ENCODE data around the gene VMP1.
A peak's percentile ranks its signal among the peaks of the same experiment; 100 is the strongest.

VMP1 gene

DNA sequence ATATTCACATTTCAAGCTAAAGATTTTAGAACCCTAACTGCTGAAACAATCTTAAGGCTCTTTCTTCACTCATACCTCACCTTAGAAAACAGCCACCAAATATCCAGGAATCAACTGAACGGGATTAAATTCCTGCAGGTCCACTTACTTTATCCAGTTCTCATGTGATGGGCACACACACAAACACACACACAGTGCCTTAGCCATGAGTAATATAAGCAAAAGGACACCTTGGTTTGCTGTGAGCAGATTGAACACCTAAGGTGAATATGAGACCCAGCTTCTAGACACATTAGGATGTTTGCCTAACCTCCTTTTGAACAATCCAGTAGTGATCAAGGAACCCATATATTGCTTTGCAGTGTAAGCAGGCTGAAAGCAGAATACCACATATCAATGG is 103.8 kb downstream of the VMP1 start:
- Histone ChIP-seq H3K36me3 (peaks cover 81% of the 10 kb centered on the region), H3K27me3 (no peaks in the 10 kb centered on the region), H3K4me1 (ENCODE audit: control insufficient read depth in 1 of 2, insufficient read depth in 1 of 2, low read depth in 1 of 2, low read length in 1 of 2) (peaks cover 0 to under 1% of the 10 kb centered on the region in 2 experiments), H3K9me3 (no peaks in the 10 kb centered on the region), H3K4me3 (ENCODE audit: low read depth in 1 of 2, low read length in 1 of 2) (no peak overlapping the region), H3K27ac (no peak overlapping the region)
- TF ChIP-seq, protein P1, sequence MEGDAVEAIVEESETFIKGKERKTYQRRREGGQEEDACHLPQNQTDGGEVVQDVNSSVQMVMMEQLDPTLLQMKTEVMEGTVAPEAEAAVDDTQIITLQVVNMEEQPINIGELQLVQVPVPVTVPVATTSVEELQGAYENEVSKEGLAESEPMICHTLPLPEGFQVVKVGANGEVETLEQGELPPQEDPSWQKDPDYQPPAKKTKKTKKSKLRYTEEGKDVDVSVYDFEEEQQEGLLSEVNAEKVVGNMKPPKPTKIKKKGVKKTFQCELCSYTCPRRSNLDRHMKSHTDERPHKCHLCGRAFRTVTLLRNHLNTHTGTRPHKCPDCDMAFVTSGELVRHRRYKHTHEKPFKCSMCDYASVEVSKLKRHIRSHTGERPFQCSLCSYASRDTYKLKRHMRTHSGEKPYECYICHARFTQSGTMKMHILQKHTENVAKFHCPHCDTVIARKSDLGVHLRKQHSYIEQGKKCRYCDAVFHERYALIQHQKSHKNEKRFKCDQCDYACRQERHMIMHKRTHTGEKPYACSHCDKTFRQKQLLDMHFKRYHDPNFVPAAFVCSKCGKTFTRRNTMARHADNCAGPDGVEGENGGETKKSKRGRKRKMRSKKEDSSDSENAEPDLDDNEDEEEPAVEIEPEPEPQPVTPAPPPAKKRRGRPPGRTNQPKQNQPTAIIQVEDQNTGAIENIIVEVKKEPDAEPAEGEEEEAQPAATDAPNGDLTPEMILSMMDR (IDR thresholded peaks at IDR 0.05), result no peak

DNA sequence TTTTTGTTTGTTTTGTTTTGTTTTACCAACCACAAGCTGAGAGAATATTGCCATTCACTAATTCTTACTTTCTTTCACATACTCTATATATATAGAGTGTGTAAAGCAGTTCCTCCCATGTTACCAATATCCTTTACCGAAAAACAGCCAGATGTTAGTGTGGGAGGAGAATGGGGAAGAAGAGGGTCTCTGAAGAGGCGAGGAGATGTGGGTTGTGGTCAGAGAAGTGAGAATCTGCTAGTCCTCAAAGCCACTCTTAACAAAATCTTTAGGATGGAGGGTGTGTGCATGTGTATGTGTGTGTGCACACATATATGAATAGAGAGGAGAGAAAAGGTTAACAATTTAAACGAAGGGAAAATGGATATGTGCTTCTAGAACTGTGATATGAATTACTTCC is 104.7 kb downstream of the VMP1 start:
- TF ChIP-seq, protein P1 (IDR thresholded peaks at IDR 0.05), result no peak
- H3K36me3 ChIP-seq, result peaks cover 87% of the 10 kb centered on the region
- no peaks in the 10 kb centered on the region for H3K9me3 ChIP-seq
- H3K27ac ChIP-seq, result no peak overlapping the region
- no peak overlapping the region for H3K4me3 ChIP-seq (ENCODE audit: low read depth in 1 of 2, low read length in 1 of 2)
- H3K4me1 ChIP-seq (ENCODE audit: control insufficient read depth in 1 of 2, insufficient read depth in 1 of 2, low read depth in 1 of 2, low read length in 1 of 2), result no peaks in the 10 kb centered on the region
- H3K27me3 ChIP-seq, result no peaks in the 10 kb centered on the region

DNA sequence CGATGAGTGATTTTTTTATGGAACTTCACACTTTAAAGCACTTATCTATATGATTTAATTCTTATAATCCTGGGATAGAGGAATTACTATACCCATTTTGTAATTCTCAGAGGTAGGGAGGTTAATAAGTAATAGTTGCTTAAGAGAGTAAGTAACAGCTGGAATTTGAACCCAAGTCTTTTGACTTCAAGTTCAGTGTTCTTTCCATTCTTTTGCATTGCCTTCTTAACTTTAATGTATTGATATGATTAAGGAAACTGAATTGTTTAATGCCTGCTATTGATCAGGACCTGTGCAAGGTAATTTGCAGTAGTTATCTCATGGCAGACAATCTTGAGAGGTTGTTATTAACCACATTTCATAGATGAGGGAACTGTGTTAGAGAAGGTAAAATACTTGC is 106.8 kb downstream of the VMP1 start:
- no peaks in the 10 kb centered on the region for H3K27me3 ChIP-seq
- H3K4me3 ChIP-seq (ENCODE audit: low read depth in 1 of 2, low read length in 1 of 2), result no peak overlapping the region
- peaks cover 94% of the 10 kb centered on the region for H3K36me3 ChIP-seq
- H3K4me1 ChIP-seq (ENCODE audit: control insufficient read depth in 1 of 2, insufficient read depth in 1 of 2, low read depth in 1 of 2, low read length in 1 of 2), result no peaks in the 10 kb centered on the region
- H3K9me3 ChIP-seq, result no peaks in the 10 kb centered on the region
- peak overlapping the region; percentile 5 for H3K27ac ChIP-seq
- TF ChIP-seq, protein P1 (IDR thresholded peaks at IDR 0.05), result no peak

DNA sequence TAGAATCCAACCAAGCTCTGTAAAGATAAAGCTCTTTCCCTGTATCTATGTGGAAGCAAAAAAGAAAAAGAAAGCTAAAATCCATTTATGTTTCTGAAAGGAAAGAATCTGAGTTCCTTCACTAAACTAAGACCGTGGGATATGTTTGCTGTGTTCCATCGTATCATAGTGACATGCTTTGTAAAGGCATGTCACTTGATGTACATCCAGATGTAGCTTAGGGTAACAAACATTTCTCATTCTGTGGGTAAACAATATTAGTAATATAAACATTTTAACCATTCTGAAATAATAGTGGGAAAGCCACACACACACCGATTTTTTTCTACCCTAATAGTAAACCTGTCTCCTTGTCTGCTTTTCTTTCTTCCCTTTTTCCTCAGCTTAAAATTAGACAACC is 107.2 kb downstream of the VMP1 start:
- no peaks in the 10 kb centered on the region for H3K9me3 ChIP-seq
- H3K27me3 ChIP-seq, result no peaks in the 10 kb centered on the region
- TF ChIP-seq, protein P1 (IDR thresholded peaks at IDR 0.05), result no peak
- peak overlapping the region; percentile 5 for H3K27ac ChIP-seq
- H3K36me3 ChIP-seq, result peaks cover 96% of the 10 kb centered on the region
- H3K4me3 ChIP-seq (ENCODE audit: low read depth in 1 of 2, low read length in 1 of 2), result no peak overlapping the region
- H3K4me1 ChIP-seq (ENCODE audit: control insufficient read depth in 1 of 2, insufficient read depth in 1 of 2, low read depth in 1 of 2, low read length in 1 of 2), result no peaks in the 10 kb centered on the region

DNA sequence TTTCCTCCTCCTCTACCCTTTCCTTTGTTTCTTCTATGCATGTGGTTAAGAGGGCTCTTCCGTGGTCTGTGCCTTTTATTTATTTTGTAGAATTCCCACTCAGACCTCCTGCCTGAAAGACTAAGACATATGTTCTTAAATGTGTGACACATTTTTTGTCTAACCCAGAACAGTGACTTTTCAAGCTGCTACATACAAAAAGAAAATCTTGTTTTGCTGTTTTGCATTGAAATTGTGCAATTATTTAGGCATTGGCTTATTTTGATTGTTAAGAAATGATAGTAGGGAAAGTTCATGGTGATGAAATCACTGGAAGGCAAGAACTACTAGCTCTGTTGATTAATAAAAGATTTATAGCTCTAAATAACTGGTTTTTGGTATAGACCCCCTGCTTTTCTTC is 108.5 kb downstream of the VMP1 start:
- peaks cover 95% of the 10 kb centered on the region for H3K36me3 ChIP-seq
- no peak overlapping the region for H3K27ac ChIP-seq
- H3K27me3 ChIP-seq, result no peaks in the 10 kb centered on the region
- no peak overlapping the region for H3K4me3 ChIP-seq (ENCODE audit: low read depth in 1 of 2, low read length in 1 of 2)
- no peaks in the 10 kb centered on the region for H3K4me1 ChIP-seq (ENCODE audit: control insufficient read depth in 1 of 2, insufficient read depth in 1 of 2, low read depth in 1 of 2, low read length in 1 of 2)
- TF ChIP-seq, protein P1 (IDR thresholded peaks at IDR 0.05), result no peak
- H3K9me3 ChIP-seq, result no peaks in the 10 kb centered on the region
